Fibroblast of villous mesenchyme (primary cell): ENCODE data around the gene TYW1B. TPM values are rescaled to one million over a fixed set of nuclear protein-coding genes. Genes with fewer than 3 reads are reported as not detected.
"Not testable (repeated sequence)": the region's sequence is repeated elsewhere in the genome, so short reads cannot be mapped to it uniquely, and the experiment has no call there.

Experiments
- DNase-seq: peaks from one replicate; pipeline ENCODE4 v3.0.0-alpha.2; 2010; ENCODE audit warnings: low read depth
- H3K4me3 ChIP-seq: 2 replicates; pipeline ENCODE4 v1.5.1; 2011; ENCODE audit warnings: low read depth, mild to moderate bottlenecking, low read length
- CTCF ChIP-seq: IDR thresholded peaks from 2 replicates; pipeline ENCODE4 v1.5.1; 2012; ENCODE audit warnings: low read depth, mild to moderate bottlenecking, low read length; ENCODE audit not compliant: insufficient read depth
- small RNA-seq: library from RNA; depleted of rRNA; stranded (forward); fragments of <200 nt; gene quantifications from one replicate; pipeline ENCODE3, GENCODE V24; 2012
- total RNA-seq: library from RNA; depleted of rRNA; stranded (reverse); fragments of >200 nt; gene quantifications from 2 replicates; pipeline ENCODE4 v1.2.3, GENCODE V29; 2012

Gene TYW1B
- total RNA-seq, 1 donor, result 2.2 TPM

DNA sequence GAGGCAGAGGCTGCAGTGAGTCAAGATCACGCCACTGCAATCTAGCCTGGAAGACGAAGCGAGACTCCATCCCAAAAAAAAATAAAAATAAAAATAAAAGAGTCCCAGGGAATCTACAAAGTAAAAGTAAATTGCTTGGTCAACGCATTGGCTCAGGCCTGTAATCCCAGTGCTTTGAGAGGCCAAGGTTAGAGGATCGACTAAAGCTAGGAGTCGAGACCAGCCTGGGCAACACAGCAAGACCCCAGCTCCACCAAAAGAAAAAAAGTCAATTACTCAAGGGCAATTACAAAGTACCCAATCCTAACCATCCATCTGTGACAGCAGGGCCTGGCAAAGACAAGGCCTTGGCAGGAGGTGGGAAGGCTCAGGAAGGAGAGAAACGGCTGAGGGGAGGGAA, 288.3 kb downstream of the TYW1B start:
- no peak overlapping the region for H3K4me3 ChIP-seq
- no peak for DNase-seq
- TF ChIP-seq CTCF, result no peak

DNA sequence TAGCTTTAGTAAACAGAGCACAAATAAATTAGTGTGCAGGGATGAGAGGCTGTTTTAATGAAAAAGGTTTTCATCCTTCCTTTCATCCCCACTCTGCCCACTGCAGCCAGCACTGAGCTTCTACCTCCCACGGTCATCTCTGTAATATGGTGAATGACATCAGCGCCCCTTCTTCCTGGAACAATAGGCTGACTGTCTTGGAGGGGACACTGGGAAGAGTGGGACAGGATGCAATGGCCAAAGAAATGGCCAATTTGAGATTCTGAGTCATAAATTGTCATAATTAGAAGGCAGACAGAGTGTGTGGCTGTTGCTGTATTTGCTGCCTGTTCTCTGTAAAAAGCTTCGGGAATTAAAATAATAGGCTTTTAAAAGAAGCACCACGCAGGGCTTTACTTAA, 289.1 kb downstream of the TYW1B start:
- no peak for DNase-seq
- no peak overlapping the region for H3K4me3 ChIP-seq

DNA sequence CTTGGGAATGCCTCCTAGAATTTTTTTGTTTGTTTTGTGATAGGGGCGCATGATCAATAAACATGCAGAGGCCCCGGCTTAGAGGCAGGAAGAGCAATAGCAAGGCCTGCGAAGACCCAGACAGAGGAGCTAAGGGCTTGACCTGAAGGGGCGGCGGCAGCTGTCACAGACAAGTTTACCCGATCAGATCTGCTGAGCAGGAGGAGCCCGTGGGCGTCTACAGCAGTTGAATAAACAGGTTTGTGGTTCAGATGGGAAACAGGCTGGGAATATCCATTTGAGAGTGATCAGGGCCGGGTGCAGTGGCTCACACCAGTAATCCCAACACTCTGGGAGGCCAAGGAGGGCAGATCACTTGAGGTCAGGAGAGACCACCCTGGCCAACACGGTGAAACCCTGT, 289.9 kb downstream of the TYW1B start:
- no peak overlapping the region for H3K4me3 ChIP-seq

More for the DNA sequence above, 289.1 kb downstream of the TYW1B start:
- TF ChIP-seq CTCF, result no peak

DNA sequence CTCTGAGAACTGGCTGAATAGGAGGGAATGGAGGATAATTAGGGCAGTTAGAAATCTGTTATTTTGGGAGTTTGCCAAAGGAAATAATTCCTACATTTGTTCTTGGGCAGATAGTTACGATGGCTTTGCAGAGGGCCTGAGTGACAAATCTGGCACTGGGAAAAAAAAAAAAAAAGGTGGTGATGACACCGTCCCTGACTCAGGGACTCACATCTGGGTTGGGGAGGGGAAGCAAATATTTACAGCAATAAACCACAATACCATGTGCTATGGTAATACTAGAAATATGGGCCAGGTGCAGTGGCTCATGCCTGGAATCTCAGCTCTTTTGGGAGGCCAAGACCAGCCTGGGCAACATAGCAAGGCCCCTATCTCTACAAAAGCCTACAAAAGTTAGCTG, 292.0 kb downstream of the TYW1B start:
- H3K4me3 ChIP-seq, DNase-seq: not testable (repeated sequence)

More for the DNA sequence above, 289.9 kb downstream of the TYW1B start:
- DNase-seq, result no peak
- no peak for TF ChIP-seq CTCF

- not testable (repeated sequence) for H3K4me3 ChIP-seq, DNase-seq
Measured at GRCh38 chr7:72531048-72531447, 297.0 kb downstream of the TYW1B start.

Small RNA genes lying within 50 kb of the gene (small RNA-seq; reads per million reads assigned to genes)
- gene AC211469.2 (not detected), gene MIR4650-2 (not detected), gene RN7SL377P (not detected), gene RN7SL625P (not detected)

Other genes starting within 250 kb of the TYW1B start
- gene POM121, start 96.9 kb upstream of the TYW1B start, total RNA-seq, result 6.4 and 6.9 TPM in 2 replicates
- gene TRIM74, start 141.3 kb upstream of the TYW1B start, total RNA-seq, result not detected in 2 replicates
- not detected in 2 replicates for gene SPDYE8, start 201.6 kb upstream of the TYW1B start, total RNA-seq
- gene SPDYE11, start 229.7 kb upstream of the TYW1B start, total RNA-seq, result not detected in 2 replicates